Mesothelial cell of epicardium (in vitro differentiated cells): ENCODE measurements around the gene CACNA1F. TPM values are rescaled to one million over a fixed set of nuclear protein-coding genes. Genes with fewer than 3 reads are reported as not detected.

ENCODE experiments used
- DNase-seq, 2 experiments: peaks; one replicate each; pipeline ENCODE4 v3.0.0; 2021; ENCODE audit warnings: low spot score in 2 of 2; ENCODE audit not compliant: unreplicated experiment in 2 of 2
- H3K27ac Mint-ChIP-seq: 2 replicates; pipeline ENCODE4 v1.8.0; 2021; ENCODE audit warnings: mixed read lengths
- H3K27me3 Mint-ChIP-seq: 2 replicates; pipeline ENCODE4 v1.8.0; 2021; ENCODE audit warnings: low read depth, mixed read lengths
- H3K36me3 Mint-ChIP-seq: 2 replicates; pipeline ENCODE4 v1.8.0; 2021; ENCODE audit warnings: mixed read lengths
- H3K4me1 Mint-ChIP-seq: 2 replicates; pipeline ENCODE4 v1.8.0; 2021; ENCODE audit warnings: mixed read lengths
- H3K4me3 Mint-ChIP-seq: 2 replicates; pipeline ENCODE4 v1.8.0; 2021; ENCODE audit warnings: mild to moderate bottlenecking, moderate library complexity, mixed read lengths
- H3K9me3 Mint-ChIP-seq: 2 replicates; pipeline ENCODE4 v1.8.0; 2021; ENCODE audit warnings: mixed read lengths
- total RNA-seq: library from RNA; stranded (reverse); gene quantifications from 3 replicates; pipeline ENCODE4 v1.2.1, GENCODE V29; 2021
- TF ChIP-seq, protein P1 (sequence below): fragments of 200-600 bp; sonication (generic); IDR thresholded peaks from one replicate; pipeline ENCODE4 v1.5.0; 2021; ENCODE audit warnings: antibody characterized with exemption; ENCODE audit not compliant: unreplicated experiment

The CACNA1F gene
- total RNA-seq, 1 donor from 2014 or later, result 0.47 TPM

DNA sequence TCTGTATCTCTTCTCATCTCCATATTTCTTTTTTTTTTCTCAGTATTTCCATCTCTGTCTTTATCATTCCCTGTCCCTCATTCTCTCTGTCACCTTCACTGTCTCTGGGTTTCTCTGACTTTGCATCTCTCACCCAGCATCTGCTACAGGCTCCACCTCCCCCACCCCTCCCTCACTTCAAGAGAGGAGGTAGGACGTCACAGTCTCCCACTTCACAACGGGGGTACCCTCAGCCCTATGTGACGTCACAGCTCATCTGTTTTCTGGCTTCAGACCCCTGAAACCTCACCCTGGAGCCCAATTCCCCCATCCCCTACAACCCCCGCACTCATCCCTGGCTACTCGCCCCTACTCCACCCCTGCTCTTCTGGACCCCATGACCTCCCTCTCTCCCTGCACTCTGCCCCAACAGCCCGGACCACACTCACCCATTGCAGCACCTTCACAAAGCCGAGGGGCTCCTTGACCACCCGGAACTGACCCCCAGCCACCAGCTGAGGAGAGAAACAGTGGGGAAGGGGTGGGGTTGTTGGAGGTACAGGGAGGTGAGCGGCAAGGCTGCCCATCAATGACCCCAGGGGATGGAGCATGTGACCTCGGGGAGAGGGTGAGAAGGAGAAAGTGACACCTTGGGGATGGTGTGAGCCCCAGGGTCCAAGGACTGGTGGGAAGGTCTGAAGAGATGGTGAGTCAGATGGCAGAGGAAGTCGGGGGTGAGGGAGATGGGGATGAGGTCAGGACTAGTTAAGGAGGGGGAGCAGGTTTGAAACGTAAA, 34.4 kb downstream of the CACNA1F start:
- H3K9me3 Mint-ChIP-seq, result peaks cover 28% of the 10 kb centered on the region
- no peak overlapping the region for H3K27ac Mint-ChIP-seq
- no peak for DNase-seq
- H3K4me1 Mint-ChIP-seq, result peaks cover 5% of the 10 kb centered on the region
- H3K36me3 Mint-ChIP-seq, result no peaks in the 10 kb centered on the region
- TF ChIP-seq, protein P1, sequence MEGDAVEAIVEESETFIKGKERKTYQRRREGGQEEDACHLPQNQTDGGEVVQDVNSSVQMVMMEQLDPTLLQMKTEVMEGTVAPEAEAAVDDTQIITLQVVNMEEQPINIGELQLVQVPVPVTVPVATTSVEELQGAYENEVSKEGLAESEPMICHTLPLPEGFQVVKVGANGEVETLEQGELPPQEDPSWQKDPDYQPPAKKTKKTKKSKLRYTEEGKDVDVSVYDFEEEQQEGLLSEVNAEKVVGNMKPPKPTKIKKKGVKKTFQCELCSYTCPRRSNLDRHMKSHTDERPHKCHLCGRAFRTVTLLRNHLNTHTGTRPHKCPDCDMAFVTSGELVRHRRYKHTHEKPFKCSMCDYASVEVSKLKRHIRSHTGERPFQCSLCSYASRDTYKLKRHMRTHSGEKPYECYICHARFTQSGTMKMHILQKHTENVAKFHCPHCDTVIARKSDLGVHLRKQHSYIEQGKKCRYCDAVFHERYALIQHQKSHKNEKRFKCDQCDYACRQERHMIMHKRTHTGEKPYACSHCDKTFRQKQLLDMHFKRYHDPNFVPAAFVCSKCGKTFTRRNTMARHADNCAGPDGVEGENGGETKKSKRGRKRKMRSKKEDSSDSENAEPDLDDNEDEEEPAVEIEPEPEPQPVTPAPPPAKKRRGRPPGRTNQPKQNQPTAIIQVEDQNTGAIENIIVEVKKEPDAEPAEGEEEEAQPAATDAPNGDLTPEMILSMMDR, result no peak
- H3K27me3 Mint-ChIP-seq, result peaks cover 27% of the 10 kb centered on the region
- no peak overlapping the region for H3K4me3 Mint-ChIP-seq

DNA sequence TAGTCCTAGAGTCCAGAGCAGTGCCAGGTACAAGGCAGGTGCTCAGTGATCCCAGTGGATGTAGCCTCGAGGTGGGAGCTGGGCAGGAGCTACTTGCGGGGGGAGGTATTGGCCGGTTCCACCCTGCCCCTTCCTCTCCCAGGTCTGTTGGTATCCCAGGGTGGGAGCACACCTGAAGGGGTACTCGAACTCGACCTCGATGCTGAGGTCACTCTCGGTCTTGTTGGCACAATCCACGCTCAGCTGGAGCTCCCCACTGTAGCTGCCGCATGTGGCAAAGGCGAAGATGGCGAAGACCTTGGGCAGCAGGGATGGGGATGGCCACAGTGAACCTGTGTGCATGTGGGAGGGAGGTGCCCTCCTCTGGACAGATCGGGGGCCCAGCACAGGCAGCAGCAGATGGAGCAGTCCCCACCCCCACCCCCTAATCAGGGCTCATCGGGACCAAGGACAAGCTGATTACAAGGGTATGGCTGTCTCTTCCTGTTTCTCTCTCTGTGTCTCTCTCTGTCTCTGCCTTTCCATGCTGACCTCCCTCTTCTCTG, 35.5 kb downstream of the CACNA1F start:
- Mint-ChIP-seq H3K27me3 (peaks cover 24% of the 10 kb centered on the region), H3K4me1 (peaks cover 5% of the 10 kb centered on the region), H3K36me3 (no peaks in the 10 kb centered on the region), H3K9me3 (peaks cover 26% of the 10 kb centered on the region), H3K4me3 (no peak overlapping the region), H3K27ac (no peak overlapping the region)
- TF ChIP-seq, protein P1, result no peak
- DNase-seq, result no peak

DNA sequence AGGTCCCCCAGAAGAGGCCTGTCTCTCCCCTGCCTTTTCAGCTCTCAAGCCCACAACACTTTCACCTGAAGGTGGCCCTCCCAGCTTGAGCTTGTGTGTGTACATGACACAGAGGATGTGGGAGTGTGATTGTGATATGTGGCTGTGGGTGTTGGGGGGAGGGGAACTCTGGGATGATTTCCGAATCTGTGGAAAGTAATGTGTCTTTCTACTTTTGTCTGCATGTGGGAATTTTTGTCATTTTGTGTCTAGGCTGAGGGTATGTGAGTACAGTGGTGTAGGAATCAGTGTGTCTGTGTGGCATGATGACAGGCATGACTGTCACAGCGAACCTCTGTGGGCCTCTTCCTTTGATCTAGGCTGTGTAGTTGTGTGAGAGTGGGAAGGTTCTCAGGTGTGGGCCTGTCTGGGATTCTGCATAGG, 39.6 kb downstream of the CACNA1F start:
- no peak for DNase-seq
- Mint-ChIP-seq H3K36me3 (no peaks in the 10 kb centered on the region), H3K9me3 (peaks cover 31% of the 10 kb centered on the region), H3K4me3 (no peak overlapping the region), H3K4me1 (peaks cover 11% of the 10 kb centered on the region), H3K27ac (no peak overlapping the region), H3K27me3 (peaks cover 16% of the 10 kb centered on the region)
- TF ChIP-seq, protein P1, result no peak

DNA sequence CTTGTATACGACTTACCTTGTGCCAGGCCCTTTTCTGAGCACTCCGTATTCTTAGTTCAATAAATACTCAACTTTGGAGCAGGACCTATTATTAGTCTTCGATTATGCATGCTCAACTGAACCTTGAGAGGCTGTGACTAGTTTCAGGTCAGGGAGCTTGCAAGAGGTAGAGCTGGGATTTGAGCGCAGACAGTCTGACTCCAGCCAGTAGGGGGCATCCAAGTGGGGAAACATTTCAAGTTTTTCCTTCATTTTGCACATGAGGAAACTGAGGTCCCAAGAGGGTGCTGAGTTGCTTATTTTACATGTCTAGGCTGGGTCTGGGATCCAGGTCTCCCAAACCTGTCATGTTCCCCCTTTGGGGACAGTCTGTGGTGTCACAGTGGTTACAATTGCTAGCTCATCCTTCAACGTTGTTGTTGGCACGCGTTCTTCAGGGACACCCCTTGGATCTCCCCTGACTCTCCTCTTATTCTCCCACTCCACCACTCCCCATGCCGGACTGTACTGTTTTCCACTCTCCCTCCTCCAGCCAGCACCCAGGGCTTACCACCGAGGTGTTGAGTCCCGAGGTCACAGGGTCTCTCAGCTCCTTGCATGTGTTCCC, 40.3 kb downstream of the CACNA1F start:
- TF ChIP-seq, protein P1, result peak; percentile 67
- no peak for DNase-seq
- peaks cover 8% of the 10 kb centered on the region for H3K27me3 Mint-ChIP-seq
- H3K9me3 Mint-ChIP-seq, result peaks cover 25% of the 10 kb centered on the region
- no peaks in the 10 kb centered on the region for H3K36me3 Mint-ChIP-seq
- peak overlapping the region; percentile 17 for H3K4me3 Mint-ChIP-seq
- peaks cover 11% of the 10 kb centered on the region for H3K4me1 Mint-ChIP-seq
- H3K27ac Mint-ChIP-seq, result no peak overlapping the region

DNA sequence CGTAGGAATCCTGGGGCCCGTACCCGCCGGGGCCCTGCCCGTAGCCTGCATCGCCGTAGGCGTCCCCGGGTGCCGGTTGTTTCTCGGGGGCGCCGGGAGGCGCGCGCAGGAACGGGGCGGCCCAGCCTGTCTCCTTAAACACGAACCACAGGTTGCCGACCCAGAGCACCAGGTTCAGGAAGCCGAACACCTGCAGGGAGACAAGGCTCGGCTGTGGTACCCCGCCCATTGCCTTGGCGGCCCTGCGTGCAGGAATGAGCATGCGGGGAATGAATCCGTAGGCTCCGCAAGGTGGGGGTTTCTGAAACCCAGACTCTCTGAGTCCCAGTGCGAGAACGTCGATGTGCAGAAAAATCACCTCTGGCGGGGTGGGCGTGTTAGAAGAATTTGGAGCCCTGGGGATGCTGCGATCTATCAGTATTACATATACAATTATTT, 41.5 kb downstream of the CACNA1F start:
- TF ChIP-seq, protein P1, result no peak
- DNase-seq, result no peak
- Mint-ChIP-seq H3K4me1 (peaks cover 20% of the 10 kb centered on the region), H3K36me3 (no peaks in the 10 kb centered on the region), H3K9me3 (peaks cover 25% of the 10 kb centered on the region), H3K27me3 (peaks cover 2% of the 10 kb centered on the region), H3K27ac (peak overlapping the region; percentile 91), H3K4me3 (peak overlapping the region; percentile 81)
